BJ (cell line): ENCODE measurements around the gene MZF1. TPM values are rescaled to one million over a fixed set of nuclear protein-coding genes. Genes with fewer than 3 reads are reported as not detected.

ENCODE experiments used
- CTCF ChIA-PET: fragments of 350-600 bp; formaldehyde crosslinking; extraction: SDS; loops from one replicate; lab custom pipeline; 2021; ENCODE audit warnings: antibody characterized with exemption, inconsistent platforms; lab: Yijun Ruan, JAX
- POLR2A ChIA-PET: fragments of 300-600 bp; sonication (Branson Sonifier 250); formaldehyde crosslinking; extraction: SDS; loops from one replicate; lab custom pipeline; 2021; ENCODE audit warnings: antibody characterized with exemption; lab: Charles Lee
- DNase-seq: peaks from one replicate; pipeline ENCODE4 v3.0.0-alpha.2; 2011; ENCODE audit warnings: low read depth
- H3K27me3 ChIP-seq: 2 replicates; pipeline ENCODE4 v1.6.0; 2011; ENCODE audit warnings: low read length; ENCODE audit not compliant: control insufficient read depth, insufficient read depth
- H3K36me3 ChIP-seq: 2 replicates; pipeline ENCODE4 v1.5.1; 2011; ENCODE audit warnings: low read length; ENCODE audit not compliant: control insufficient read depth, insufficient read depth
- H3K4me3 ChIP-seq: 2 replicates; pipeline ENCODE4 v1.5.1; 2011; ENCODE audit warnings: low read depth, mild to moderate bottlenecking, control low read depth, low read length
- CTCF ChIP-seq: IDR thresholded peaks from 2 replicates; pipeline ENCODE4 v1.5.1; 2011; ENCODE audit warnings: low read depth, mild to moderate bottlenecking, control low read depth, inconsistent platforms, low read length, moderate library complexity; ENCODE audit not compliant: insufficient read depth
- polyA plus RNA-seq: library from polyadenylated mRNA; depleted of rRNA; stranded (reverse); fragments of >200 nt; gene quantifications from 2 replicates; pipeline ENCODE4 v1.2.3, GENCODE V29; 2011

The MZF1 gene
- polyA plus RNA-seq, 1 experiment: 12.5 TPM

GRCh38 chr19:58568453-58569130 is 4.5 kb downstream of the MZF1 start:
- H3K4me3 ChIP-seq: no peak overlapping the region
- CTCF ChIA-PET: interaction anchor here (1.4 kb wide), 1 partner anchor 49 kb away, joined by 3 read pairs; the partner anchor contains the start of gene ZBTB45
- H3K36me3 ChIP-seq: peaks cover 16% of the 10 kb centered on the region
- POLR2A ChIA-PET: no interaction called here
- H3K27me3 ChIP-seq: no peaks in the 10 kb centered on the region
- no peak for DNase-seq
- TF ChIP-seq CTCF: no peak

GRCh38 chr19:58566989-58567388 is 6.1 kb downstream of the MZF1 start:
- TF ChIP-seq CTCF: no peak
- no peaks in the 10 kb centered on the region for H3K27me3 ChIP-seq
- H3K4me3 ChIP-seq: no peak overlapping the region
- CTCF ChIA-PET: interaction anchor here (1.0 kb wide), 1 partner anchor 48 kb away, joined by 4 read pairs; the partner anchor contains the start of gene ZBTB45
- POLR2A ChIA-PET: no interaction called here
- DNase-seq: no peak
- H3K36me3 ChIP-seq: peaks cover 16% of the 10 kb centered on the region

GRCh38 chr19:58563823-58564222 is 9.3 kb downstream of the MZF1 start:
- CTCF ChIA-PET: no interaction called here
- TF ChIP-seq CTCF: no peak
- no peak overlapping the region for H3K4me3 ChIP-seq
- H3K36me3 ChIP-seq: peaks cover 3% of the 10 kb centered on the region
- DNase-seq: no peak
- POLR2A ChIA-PET: no interaction called here
- no peaks in the 10 kb centered on the region for H3K27me3 ChIP-seq

- ChIA-PET CTCF (interaction anchor here (1.0 to 2.7 kb wide), 3 partner anchors 10 to 44 kb away, joined by 3 to 20 read pairs (median 5); partner anchors contain the start of genes MZF1 and ZBTB45), POLR2A (no interaction called here)
- DNase-seq: no peak
- no peaks in the 10 kb centered on the region; the same call in 1 of the 2 replicates for H3K36me3 ChIP-seq
- H3K4me3 ChIP-seq: peak overlapping the region; percentile 38
- H3K27me3 ChIP-seq: no peaks in the 10 kb centered on the region
- no peak for TF ChIP-seq CTCF
These were observed 10.0 kb downstream of the MZF1 start for GRCh38 chr19:58563034-58563573.
